ENCODE data around the gene METTL16.
"Not testable (repeated sequence)": the region's sequence is repeated elsewhere in the genome, so short reads cannot be mapped to it uniquely, and the experiment has no call there.

METTL16 gene

GRCh38 chr17:2511462-2512369 is at the start of gene METTL16:
TSS of gene METTL16 (minus strand) at chr17:2511888. CDS start at chr17:2502331, 9,557 bp downstream.
- peak; percentile 90 for DNase-seq

- no peak for DNase-seq
Measured at GRCh38 chr17:2560658-2561057, 49.0 kb upstream of the METTL16 start.

GRCh38 chr17:2551928-2552327 is 40.2 kb upstream of the METTL16 start:
- DNase-seq: no peak

- DNase-seq: no peak
Measured at GRCh38 chr17:2551493-2551892, 39.8 kb upstream of the METTL16 start.

GRCh38 chr17:2549392-2550211 is 37.9 kb upstream of the METTL16 start:
- no peak for DNase-seq

GRCh38 chr17:2548026-2548425 is 36.3 kb upstream of the METTL16 start:
- not testable (repeated sequence) for DNase-seq

- DNase-seq: no peak
Measured at GRCh38 chr17:2547176-2547575, 35.5 kb upstream of the METTL16 start.

- DNase-seq: no peak
Measured at GRCh38 chr17:2545393-2545792, 33.7 kb upstream of the METTL16 start.

GRCh38 chr17:2542456-2542855 is 30.8 kb upstream of the METTL16 start:
- DNase-seq: no peak

- DNase-seq: no peak
Measured at GRCh38 chr17:2542056-2542455, 30.4 kb upstream of the METTL16 start.

GRCh38 chr17:2537579-2537978 is 25.9 kb upstream of the METTL16 start:
- not testable (repeated sequence) for DNase-seq

- DNase-seq: no peak
Measured at GRCh38 chr17:2532146-2532720, 20.5 kb upstream of the METTL16 start.

GRCh38 chr17:2531243-2531954 is 19.7 kb upstream of the METTL16 start:
- DNase-seq: not testable (repeated sequence)

- DNase-seq: not testable (repeated sequence)
Measured at GRCh38 chr17:2521775-2522410, 10.2 kb upstream of the METTL16 start.

- DNase-seq: no peak
Measured at GRCh38 chr17:2521257-2521656, 9.6 kb upstream of the METTL16 start.

- no peak for DNase-seq
Measured at GRCh38 chr17:2517539-2517938, 5.9 kb upstream of the METTL16 start.

GRCh38 chr17:2511138-2511461 is 588 bp downstream of the METTL16 start:
- no peak for DNase-seq

- no peak for DNase-seq
Measured at GRCh38 chr17:2510559-2510958, 1.1 kb downstream of the METTL16 start.

- no peak for DNase-seq
Measured at GRCh38 chr17:2508035-2508434, 3.7 kb downstream of the METTL16 start.

- DNase-seq: not testable (repeated sequence)
Measured at GRCh38 chr17:2507015-2507414, 4.7 kb downstream of the METTL16 start.

- DNase-seq: no peak
Measured at GRCh38 chr17:2503627-2504026, 8.1 kb downstream of the METTL16 start.

- no peak for DNase-seq
Measured at GRCh38 chr17:2502871-2503580, 8.7 kb downstream of the METTL16 start.

Measured in NCI-H187 treated with DMSO at 0.1 percent for 48 hours (cell line).